MM.1S (cell line): Measurements from ENCODE around the gene EZH1.

ENCODE experiments used
- EZH2phosphoT487 ChIP-seq: fragments of 300-600 bp; sonication (generic); IDR thresholded peaks from 2 replicates; pipeline ENCODE4 v1.6.1; 2018; ENCODE audit warnings: antibody characterized with exemption, low read length
- TF ChIP-seq, protein P1 (sequence below): fragments of 300-600 bp; sonication (generic); IDR thresholded peaks from 2 replicates; pipeline ENCODE4 v1.5.1; 2016; ENCODE audit warnings: antibody characterized with exemption, low read length, mixed read lengths

DNA sequence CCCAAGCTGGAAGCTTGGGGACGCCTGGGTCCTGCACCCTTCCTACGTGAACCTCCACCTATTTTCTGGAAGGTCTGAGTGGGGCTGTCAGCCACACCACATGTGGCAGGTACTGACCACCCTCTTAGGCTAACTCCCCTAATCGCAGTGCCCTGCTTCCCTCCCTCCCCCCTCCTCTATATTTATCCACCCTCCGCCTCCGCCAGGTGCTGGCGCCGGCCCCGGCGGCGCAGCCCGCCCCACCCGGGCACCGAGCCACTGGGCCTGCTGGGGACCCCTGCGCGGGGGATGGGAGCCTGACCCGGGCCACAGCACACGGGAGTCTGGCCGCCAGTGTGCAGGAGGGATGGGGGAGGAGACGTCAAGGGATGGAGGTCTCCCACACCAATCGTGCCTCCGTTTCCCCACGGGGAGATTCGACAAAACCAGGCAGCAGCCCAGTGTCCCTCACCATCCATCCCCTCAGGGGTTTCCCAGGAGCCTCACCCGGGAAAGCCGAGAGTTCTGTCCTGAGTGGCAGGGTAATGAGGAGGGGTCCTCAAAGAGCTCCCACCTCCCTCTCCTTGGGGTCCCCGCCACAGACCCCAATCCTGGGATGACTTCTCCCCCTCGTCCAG lies 69.4 kb downstream of the EZH1 start:
- TF ChIP-seq, protein P1, sequence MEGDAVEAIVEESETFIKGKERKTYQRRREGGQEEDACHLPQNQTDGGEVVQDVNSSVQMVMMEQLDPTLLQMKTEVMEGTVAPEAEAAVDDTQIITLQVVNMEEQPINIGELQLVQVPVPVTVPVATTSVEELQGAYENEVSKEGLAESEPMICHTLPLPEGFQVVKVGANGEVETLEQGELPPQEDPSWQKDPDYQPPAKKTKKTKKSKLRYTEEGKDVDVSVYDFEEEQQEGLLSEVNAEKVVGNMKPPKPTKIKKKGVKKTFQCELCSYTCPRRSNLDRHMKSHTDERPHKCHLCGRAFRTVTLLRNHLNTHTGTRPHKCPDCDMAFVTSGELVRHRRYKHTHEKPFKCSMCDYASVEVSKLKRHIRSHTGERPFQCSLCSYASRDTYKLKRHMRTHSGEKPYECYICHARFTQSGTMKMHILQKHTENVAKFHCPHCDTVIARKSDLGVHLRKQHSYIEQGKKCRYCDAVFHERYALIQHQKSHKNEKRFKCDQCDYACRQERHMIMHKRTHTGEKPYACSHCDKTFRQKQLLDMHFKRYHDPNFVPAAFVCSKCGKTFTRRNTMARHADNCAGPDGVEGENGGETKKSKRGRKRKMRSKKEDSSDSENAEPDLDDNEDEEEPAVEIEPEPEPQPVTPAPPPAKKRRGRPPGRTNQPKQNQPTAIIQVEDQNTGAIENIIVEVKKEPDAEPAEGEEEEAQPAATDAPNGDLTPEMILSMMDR: no peak
- no peak for TF ChIP-seq EZH2phosphoT487
